Mucosa of gallbladder (tissue), 1 donor: ENCODE measurements around the gene FLT1. TPM values are rescaled to one million over a fixed set of nuclear protein-coding genes. Genes with fewer than 3 reads are reported as not detected.

ENCODE experiments used
- DNase-seq: peaks from one replicate; pipeline ENCODE4 v3.0.0-alpha.2; 2020; ENCODE audit warnings: low spot score
- total RNA-seq: library from RNA; stranded (reverse); gene quantifications from one replicate; pipeline ENCODE4 v1.2.1, GENCODE V29; 2021
- donor health status: DM: no; HTN: no; CAD: no.

FLT1 gene
- total RNA-seq, 1 donor from 2014 or later, result 23.6 TPM

GRCh38 chr13:28392428-28392827 is 102.5 kb downstream of the FLT1 start:
- no peak for DNase-seq

GRCh38 chr13:28387740-28388501 is 107.0 kb downstream of the FLT1 start:
- DNase-seq, result no peak

GRCh38 chr13:28385362-28385761 is 109.6 kb downstream of the FLT1 start:
- DNase-seq, result no peak

GRCh38 chr13:28384789-28385188 is 110.1 kb downstream of the FLT1 start:
- no peak for DNase-seq

- no peak for DNase-seq
These were observed 114.6 kb downstream of the FLT1 start for GRCh38 chr13:28380319-28380718.

- DNase-seq, result no peak
These were observed 115.4 kb downstream of the FLT1 start for GRCh38 chr13:28379371-28380083.

GRCh38 chr13:28376604-28377003 is 118.3 kb downstream of the FLT1 start:
- DNase-seq, result no peak

GRCh38 chr13:28375250-28375930 is 119.5 kb downstream of the FLT1 start:
- DNase-seq, result no peak

GRCh38 chr13:28373810-28374209 is 121.1 kb downstream of the FLT1 start:
- no peak for DNase-seq

GRCh38 chr13:28370448-28370847 is 124.5 kb downstream of the FLT1 start:
- no peak for DNase-seq

- no peak for DNase-seq
These were observed 136.2 kb downstream of the FLT1 start for GRCh38 chr13:28358708-28359107.

GRCh38 chr13:28357911-28358433 is 137.0 kb downstream of the FLT1 start:
- no peak for DNase-seq

- DNase-seq, result no peak
These were observed 137.6 kb downstream of the FLT1 start for GRCh38 chr13:28357247-28357825.

GRCh38 chr13:28356561-28357021 is 138.3 kb downstream of the FLT1 start:
- DNase-seq, result no peak

GRCh38 chr13:28355822-28356371 is 139.0 kb downstream of the FLT1 start:
- DNase-seq, result no peak

GRCh38 chr13:28355046-28355821 is 139.7 kb downstream of the FLT1 start:
- no peak for DNase-seq

- DNase-seq, result no peak
These were observed 141.2 kb downstream of the FLT1 start for GRCh38 chr13:28353679-28354078.

- no peak for DNase-seq
These were observed 144.8 kb downstream of the FLT1 start for GRCh38 chr13:28349907-28350654.

GRCh38 chr13:28349371-28349770 is 145.6 kb downstream of the FLT1 start:
- no peak for DNase-seq
